ENCODE results near the gene GZMM.
A peak's percentile ranks its signal among the peaks of the same experiment; 100 is the strongest.

- TF ChIP-seq KLF10 (tag by site-specific recombination; IDR thresholded peaks at IDR 0.05): peak; percentile 67
- no peak for TF ChIP-seq ZFP3 (tag by site-specific recombination; IDR thresholded peaks at IDR 0.05; ENCODE audit: low read depth)
- TF ChIP-seq ZNF184 (tag by site-specific recombination; IDR thresholded peaks at IDR 0.05): no peak
- no peak for TF ChIP-seq ZNF211 (tag by site-specific recombination; IDR thresholded peaks at IDR 0.05; ENCODE audit: low read depth)
- TF ChIP-seq, protein P1, sequence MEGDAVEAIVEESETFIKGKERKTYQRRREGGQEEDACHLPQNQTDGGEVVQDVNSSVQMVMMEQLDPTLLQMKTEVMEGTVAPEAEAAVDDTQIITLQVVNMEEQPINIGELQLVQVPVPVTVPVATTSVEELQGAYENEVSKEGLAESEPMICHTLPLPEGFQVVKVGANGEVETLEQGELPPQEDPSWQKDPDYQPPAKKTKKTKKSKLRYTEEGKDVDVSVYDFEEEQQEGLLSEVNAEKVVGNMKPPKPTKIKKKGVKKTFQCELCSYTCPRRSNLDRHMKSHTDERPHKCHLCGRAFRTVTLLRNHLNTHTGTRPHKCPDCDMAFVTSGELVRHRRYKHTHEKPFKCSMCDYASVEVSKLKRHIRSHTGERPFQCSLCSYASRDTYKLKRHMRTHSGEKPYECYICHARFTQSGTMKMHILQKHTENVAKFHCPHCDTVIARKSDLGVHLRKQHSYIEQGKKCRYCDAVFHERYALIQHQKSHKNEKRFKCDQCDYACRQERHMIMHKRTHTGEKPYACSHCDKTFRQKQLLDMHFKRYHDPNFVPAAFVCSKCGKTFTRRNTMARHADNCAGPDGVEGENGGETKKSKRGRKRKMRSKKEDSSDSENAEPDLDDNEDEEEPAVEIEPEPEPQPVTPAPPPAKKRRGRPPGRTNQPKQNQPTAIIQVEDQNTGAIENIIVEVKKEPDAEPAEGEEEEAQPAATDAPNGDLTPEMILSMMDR (tag by site-specific recombination; IDR thresholded peaks at IDR 0.05): peak; percentile 69
- no peak for TF ChIP-seq ZNF423 (tag by site-specific recombination; IDR thresholded peaks at IDR 0.05)
- no peak for TF ChIP-seq YY1 (tag by site-specific recombination; IDR thresholded peaks at IDR 0.05)
- no peak for TF ChIP-seq KLF16 (tag by site-specific recombination; IDR thresholded peaks at IDR 0.05)
- TF ChIP-seq ZNF777 (tag by site-specific recombination; IDR thresholded peaks at IDR 0.05; ENCODE audit: borderline replicate concordance): no peak
- TF ChIP-seq ZNF274 (IDR thresholded peaks at IDR 0.05; ENCODE audit: low read length): no peak
- no peak for TF ChIP-seq ZNF274 (tag by site-specific recombination; IDR thresholded peaks at IDR 0.05; ENCODE audit: borderline replicate concordance)
- TF ChIP-seq ZNF561 (tag by site-specific recombination; IDR thresholded peaks at IDR 0.05; ENCODE audit: borderline replicate concordance): no peak
- no peak for TF ChIP-seq MYNN (tag by site-specific recombination; IDR thresholded peaks at IDR 0.05; ENCODE audit: borderline replicate concordance)
- TF ChIP-seq ZBTB48 (tag by site-specific recombination; IDR thresholded peaks at IDR 0.05): no peak
- no peak for TF ChIP-seq ZNF670 (tag by site-specific recombination; IDR thresholded peaks at IDR 0.05; ENCODE audit: low read depth)
Measured at GRCh38 chr19:588741-589692, 45.2 kb downstream of the GZMM start.
